ENCODE results near the gene RABGAP1L.
"Not testable (repeated sequence)": the region's sequence is repeated elsewhere in the genome, so short reads cannot be mapped to it uniquely, and the experiment has no call there.

The RABGAP1L gene

GRCh38 chr1:175044591-175044990, 885.3 kb downstream of the RABGAP1L start:
- DNase-seq (ENCODE audit: low read depth), result not testable (repeated sequence)

All from amniotic epithelial cell (primary cell).